Endothelial cell of umbilical vein (primary cell): ENCODE results near the gene TMEM203. TPM values are rescaled to one million over a fixed set of nuclear protein-coding genes. Genes with fewer than 3 reads are reported as not detected.

ENCODE experiments used
- BruUV-seq: library from RNA; stranded (reverse); fragments of 400-500 nt; replicated peaks from 2 replicates; lab custom pipeline; 2021; lab: Mats Ljungman, UMichigan
- CTCF ChIA-PET: fragments of 300-600, 350-600 bp; sonication (Branson Sonifier 250); formaldehyde crosslinking; loops from one replicate; lab custom pipeline; 2021; ENCODE audit warnings: antibody characterized with exemption, inconsistent platforms; lab: Charles Lee
- POLR2A ChIA-PET: fragments of 300-600, 350-600 bp; sonication (Branson Sonifier 250); formaldehyde crosslinking; loops from one replicate; lab custom pipeline; 2021; ENCODE audit warnings: antibody characterized with exemption, inconsistent platforms; lab: Charles Lee
- DNase-seq: peaks from one replicate; pipeline ENCODE4 v3.0.0-alpha.2; 2011; ENCODE audit warnings: low read depth, low spot score
- FAIRE-seq: peaks from 2 replicates; lab custom pipeline; 2011; peaks lifted over from hg19 to GRCh38; lab: Jason Lieb, UNC
- H2AFZ ChIP-seq: 2 replicates; pipeline ENCODE4 v1.6.0; 2012; ENCODE audit warnings: low read depth, low read length, control low read depth, inconsistent platforms
- H3K27ac ChIP-seq: 2 replicates; pipeline ENCODE4 v1.5.1; 2011; ENCODE audit warnings: low read depth, mild to moderate bottlenecking, control low read depth, low read length, moderate library complexity; ENCODE audit not compliant: insufficient read depth
- H3K27me3 ChIP-seq, 2 experiments: 2 replicates each; pipeline versions ENCODE4 v1.6.0 to v1.6.1; 2011; ENCODE audit warnings: low read length in 2 of 2, mixed read lengths in 1 of 2; ENCODE audit not compliant: control insufficient read depth in 2 of 2, insufficient read depth in 2 of 2
- H3K36me3 ChIP-seq, 2 experiments: 2 replicates in 1 of 2; 3 replicates in 1 of 2; pipeline ENCODE4 v1.5.1; 2011; ENCODE audit warnings: low read length in 2 of 2, mild to moderate bottlenecking in 1 of 2, moderate library complexity in 1 of 2; ENCODE audit not compliant: control insufficient read depth in 2 of 2, insufficient read depth in 2 of 2; ENCODE audit errors: extremely low read depth in 1 of 2
- H3K4me1 ChIP-seq: 3 replicates; pipeline ENCODE4 v1.5.1; 2011; ENCODE audit warnings: mild to moderate bottlenecking, low read length; ENCODE audit not compliant: control insufficient read depth, insufficient read depth; ENCODE audit errors: extremely low read depth
- H3K4me2 ChIP-seq: 2 replicates; pipeline ENCODE4 v1.6.1; 2011; ENCODE audit warnings: low read length, control low read depth, mixed read lengths; ENCODE audit not compliant: insufficient read depth
- H3K4me3 ChIP-seq, 3 experiments: fragments of 200-600 bp in 1 of 3; sonication (generic), shearing (Covaris generic) in 1 of 3; replicated peaks in 1 of 3; 2 replicates each; pipeline ENCODE4 v1.5.1; 2011 to 2016; ENCODE audit warnings: control low read depth in 3 of 3, low read length in 3 of 3, mild to moderate bottlenecking in 2 of 3, inconsistent platforms in 1 of 3, low read depth in 1 of 3, moderate library complexity in 1 of 3; ENCODE audit not compliant: insufficient read depth in 1 of 3
- H3K79me2 ChIP-seq: 2 replicates; pipeline ENCODE4 v1.6.0; 2012; ENCODE audit warnings: low read length, inconsistent platforms; ENCODE audit not compliant: control insufficient read depth, insufficient read depth
- H3K9ac ChIP-seq: replicated peaks from 2 replicates; pipeline ENCODE3; 2011; ENCODE audit warnings: low read length, control low read depth; ENCODE audit not compliant: insufficient read depth; ENCODE audit errors: extremely low read depth
- H3K9me1 ChIP-seq: replicated peaks from 3 replicates; pipeline ENCODE4 v1.6.0; 2011; ENCODE audit warnings: mild to moderate bottlenecking, low read length; ENCODE audit not compliant: control insufficient read depth, insufficient read depth; ENCODE audit errors: extremely low read depth
- H3K9me3 ChIP-seq: replicated peaks from 2 replicates; pipeline ENCODE4 v1.5.1; 2012; ENCODE audit warnings: low read length, inconsistent platforms; ENCODE audit not compliant: control insufficient read depth, insufficient read depth
- H4K20me1 ChIP-seq: replicated peaks from 2 replicates; pipeline ENCODE3; 2011; ENCODE audit warnings: mild to moderate bottlenecking, low read length; ENCODE audit not compliant: control insufficient read depth, insufficient read depth; ENCODE audit errors: extremely low read depth
- EZH2 ChIP-seq: IDR thresholded peaks from 2 replicates; pipeline ENCODE4 v1.6.1; 2012; ENCODE audit warnings: borderline replicate concordance, low read depth, mild to moderate bottlenecking, moderate library complexity, low read length, inconsistent platforms; ENCODE audit not compliant: severe bottlenecking
- FOS ChIP-seq: IDR thresholded peaks from 2 replicates; pipeline ENCODE4 v1.6.1; 2011; ENCODE audit warnings: mild to moderate bottlenecking, low read length, moderate library complexity, borderline replicate concordance; ENCODE audit not compliant: insufficient read depth
- GATA2 ChIP-seq: IDR thresholded peaks from 2 replicates; pipeline ENCODE4 v1.7.0; 2011; ENCODE audit warnings: low read depth, mild to moderate bottlenecking, moderate library complexity, mixed read lengths, low read length; ENCODE audit not compliant: insufficient read length, insufficient read depth
- JUN ChIP-seq: IDR thresholded peaks from 2 replicates; pipeline ENCODE4 v1.6.1; 2011; ENCODE audit warnings: borderline replicate concordance, low read depth; ENCODE audit not compliant: insufficient read length, insufficient read depth
- MYC ChIP-seq: IDR thresholded peaks from one replicate; pipeline ENCODE4 v1.6.1; 2011; ENCODE audit warnings: mild to moderate bottlenecking, low read depth, low read length
- POLR2A ChIP-seq: IDR thresholded peaks from 2 replicates; pipeline ENCODE4 v1.6.1; 2012; ENCODE audit warnings: low read depth, mild to moderate bottlenecking, control low read depth, low read length
- POLR2AphosphoS5 ChIP-seq: IDR thresholded peaks from 2 replicates; pipeline ENCODE4 v1.6.1; 2012; ENCODE audit warnings: low read depth, mild to moderate bottlenecking, control low read depth, low read length, moderate library complexity; ENCODE audit not compliant: insufficient read depth
- dilution Hi-C: fragments of 300-500 bp; cut with MboI; formaldehyde crosslinking; loops from one replicate; pipeline ENCODE4 v1.15.0; 2019; ENCODE audit warnings: low sequenced_read_pairs; ENCODE audit not compliant: extremely low pct_ligation_motif_present
- intact Hi-C: fragments of 100-400 bp; cut with micrococcal nuclease; formaldehyde crosslinking; loops from one replicate; pipeline ENCODE4 v1.10.0; 2022
- polyA plus RNA-seq, 4 experiments: library from polyadenylated mRNA; depleted of rRNA in 3 of 4; stranded (reverse) in 3 of 4; unstranded in 1 of 4; fragments of >200 nt; gene quantifications; 2 replicates each; pipeline versions ENCODE4 v1.2.1 to v1.2.3, GENCODE V29; 2011 to 2012; ENCODE audit warnings: missing spikeins in 1 of 4
- total RNA-seq: library from RNA; stranded (reverse); gene quantifications from 2 replicates; pipeline ENCODE4 v1.2.3, GENCODE V29; 2021
- TF ChIP-seq, protein P1 (sequence below): IDR thresholded peaks from 2 replicates; pipeline ENCODE4 v1.6.1; 2011; ENCODE audit not compliant: insufficient read depth, insufficient read length
- TF ChIP-seq, protein P2 (sequence below), 2 donors: IDR thresholded peaks; 1 replicate in 1 of 2; 2 replicates in 1 of 2; pipeline ENCODE4 v1.5.1; 2011; ENCODE audit warnings: low read length in 2 of 2, mild to moderate bottlenecking in 2 of 2, moderate library complexity in 2 of 2, control low read depth in 1 of 2, inconsistent platforms in 1 of 2, low read depth in 1 of 2; ENCODE audit not compliant: insufficient read depth in 1 of 2; ENCODE audit errors: extremely low read depth in 1 of 2

Gene TMEM203
- total and polyA plus RNA-seq, 2 donors (not counting 3 experiments of a cell fraction or from before 2014, with no cell fraction given), result 29.6 to 39.8 TPM

DNA sequence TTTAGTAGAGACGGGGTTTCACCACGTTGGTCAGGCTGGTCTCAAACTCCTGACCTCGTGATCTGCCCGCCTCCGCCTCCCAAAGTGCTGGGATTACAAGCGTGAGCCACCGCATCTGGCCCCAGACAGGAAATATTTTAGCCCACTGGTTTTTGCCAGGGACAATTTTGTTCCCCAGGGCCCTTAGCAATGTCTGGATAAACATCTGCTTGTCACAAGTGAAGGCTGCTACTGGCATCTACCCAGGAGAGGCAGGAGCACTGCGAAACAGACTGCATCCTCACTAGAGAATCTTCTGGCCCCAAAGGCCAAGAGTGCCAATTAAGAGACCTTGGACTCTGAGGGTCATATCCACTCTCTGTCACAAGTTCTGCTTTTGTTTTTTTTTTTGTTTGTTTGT is 2.5 kb downstream of the TMEM203 start:
- ChIA-PET POLR2A (interaction anchor here (0.7 kb wide), 2 partner anchors 24 to 90 kb away, joined by 5 to 7 read pairs; partner anchors contain the start of gene RNF224), CTCF (interaction anchor here (1.2 to 1.3 kb wide), 2 partner anchors 24 to 34 kb away, joined by 3 read pairs; partner anchors contain the start of gene RNF224)
- no peaks in the 10 kb centered on the region for H3K9me1 ChIP-seq
- H3K4me1 ChIP-seq, result peaks cover 29% of the 10 kb centered on the region
- BruUV-seq, result no TSS peak
- no peak for DNase-seq
- no peaks in the 10 kb centered on the region for H3K36me3 ChIP-seq
- no peaks in the 10 kb centered on the region for H4K20me1 ChIP-seq
- no peak overlapping the region for H2AFZ ChIP-seq
- no peak overlapping the region for H3K27ac ChIP-seq
- H3K79me2 ChIP-seq, result peaks cover 35% of the 10 kb centered on the region
- no peak for TF ChIP-seq JUN
- no peak for TF ChIP-seq POLR2AphosphoS5
- TF ChIP-seq, protein P1, sequence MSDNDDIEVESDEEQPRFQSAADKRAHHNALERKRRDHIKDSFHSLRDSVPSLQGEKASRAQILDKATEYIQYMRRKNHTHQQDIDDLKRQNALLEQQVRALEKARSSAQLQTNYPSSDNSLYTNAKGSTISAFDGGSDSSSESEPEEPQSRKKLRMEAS, result no peak
- TF ChIP-seq POLR2A, result no peak
- no peak for TF ChIP-seq FOS
- no peak for TF ChIP-seq MYC
- TF ChIP-seq, protein P2, sequence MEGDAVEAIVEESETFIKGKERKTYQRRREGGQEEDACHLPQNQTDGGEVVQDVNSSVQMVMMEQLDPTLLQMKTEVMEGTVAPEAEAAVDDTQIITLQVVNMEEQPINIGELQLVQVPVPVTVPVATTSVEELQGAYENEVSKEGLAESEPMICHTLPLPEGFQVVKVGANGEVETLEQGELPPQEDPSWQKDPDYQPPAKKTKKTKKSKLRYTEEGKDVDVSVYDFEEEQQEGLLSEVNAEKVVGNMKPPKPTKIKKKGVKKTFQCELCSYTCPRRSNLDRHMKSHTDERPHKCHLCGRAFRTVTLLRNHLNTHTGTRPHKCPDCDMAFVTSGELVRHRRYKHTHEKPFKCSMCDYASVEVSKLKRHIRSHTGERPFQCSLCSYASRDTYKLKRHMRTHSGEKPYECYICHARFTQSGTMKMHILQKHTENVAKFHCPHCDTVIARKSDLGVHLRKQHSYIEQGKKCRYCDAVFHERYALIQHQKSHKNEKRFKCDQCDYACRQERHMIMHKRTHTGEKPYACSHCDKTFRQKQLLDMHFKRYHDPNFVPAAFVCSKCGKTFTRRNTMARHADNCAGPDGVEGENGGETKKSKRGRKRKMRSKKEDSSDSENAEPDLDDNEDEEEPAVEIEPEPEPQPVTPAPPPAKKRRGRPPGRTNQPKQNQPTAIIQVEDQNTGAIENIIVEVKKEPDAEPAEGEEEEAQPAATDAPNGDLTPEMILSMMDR (IDR thresholded peaks at IDR 0.05; ENCODE audit: extremely low read depth in 1 of 2, insufficient read depth in 1 of 2, low read depth in 1 of 2, low read length in 2 of 2), result no peak
- TF ChIP-seq EZH2, result no peak
- no peak for TF ChIP-seq GATA2
- H3K9ac ChIP-seq, result no peak overlapping the region
- intact Hi-C loops (no loop called here), dilution Hi-C loops (no loop called here)
- no peak overlapping the region for H3K4me2 ChIP-seq
- H3K9me3 ChIP-seq, result no peaks in the 10 kb centered on the region
- no peaks in the 10 kb centered on the region for H3K27me3 ChIP-seq
- H3K4me3 ChIP-seq, result no peak overlapping the region
- no peak for FAIRE-seq
